ENCODE data around the gene UBR3. TPM values are rescaled to one million over a fixed set of nuclear protein-coding genes. Genes with fewer than 3 reads are reported as not detected.
A peak's percentile ranks its signal among the peaks of the same experiment; 100 is the strongest.

UBR3 gene
- total RNA-seq, 1 experiment from 2014 or later: 21.9 TPM

GRCh38 chr2:169822785-169823392 is 4.4 kb upstream of the UBR3 start:
- no peaks in the 10 kb centered on the region for H3K9me2 ChIP-seq (ENCODE audit: insufficient read depth)
- ChIA-PET CTCF (no interaction called here), POLR2A (ENCODE audit: unreplicated experiment) (no interaction called here)
- intact Hi-C loops (cut with micrococcal nuclease; ENCODE audit: unreplicated experiment): no loop called here
- no peaks in the 10 kb centered on the region for H3F3A ChIP-seq (ENCODE audit: insufficient read depth, low read depth)
- peak overlapping the region; percentile 93 for H3K4me2 ChIP-seq
- H2AFZ ChIP-seq: no peak overlapping the region
- H3K27ac ChIP-seq: no peak overlapping the region
- peaks cover 19% of the 10 kb centered on the region; the same call in 1 of the 2 replicates for H3K4me1 ChIP-seq (replicated peaks; ENCODE audit: insufficient read depth)
- H3K79me2 ChIP-seq (ENCODE audit: low read depth): peaks cover 36% of the 10 kb centered on the region
- no peaks in the 10 kb centered on the region for H3K9me3 ChIP-seq (ENCODE audit: insufficient read depth, low read depth)
- no peaks in the 10 kb centered on the region for H3K27me3 ChIP-seq (ENCODE audit: insufficient read depth, low read depth)
- TF ChIP-seq CTCF (conservative IDR thresholded peaks at IDR 0.05): no peak
- no peak for TF ChIP-seq EZH2 (IDR thresholded peaks at IDR 0.05; ENCODE audit: low read depth)
- no TSS peak for BruUV-seq (replicated peaks)
- H4K20me1 ChIP-seq (ENCODE audit: insufficient read depth): no peaks in the 10 kb centered on the region
- peaks cover 7% of the 10 kb centered on the region for H3K36me3 ChIP-seq (ENCODE audit: low read depth)
- no peak for DNase-seq
- peak overlapping the region; percentile 11; the same call in 1 of the 2 replicates for H3K4me3 ChIP-seq

GRCh38 chr2:169823996-169824372 is 3.3 kb upstream of the UBR3 start:
- TSS peak; percentile 55 for BruUV-seq (replicated peaks)
- peaks cover 46% of the 10 kb centered on the region for H3K79me2 ChIP-seq (ENCODE audit: low read depth)
- CTCF ChIA-PET: no interaction called here
- peaks cover 8% of the 10 kb centered on the region for H4K20me1 ChIP-seq (ENCODE audit: insufficient read depth)
- intact Hi-C loops (cut with micrococcal nuclease; ENCODE audit: unreplicated experiment): loop anchor here (2.0 kb wide), 1 partner anchor 25 kb away; the partner anchor contains the start of gene SSB
- peaks cover 7% of the 10 kb centered on the region; the same call in 1 of the 2 replicates for H3K36me3 ChIP-seq (ENCODE audit: low read depth)
- DNase-seq: no peak
- peak overlapping the region; percentile 86 for H2AFZ ChIP-seq
- no peak overlapping the region for H3K27ac ChIP-seq
- H3F3A ChIP-seq (ENCODE audit: insufficient read depth, low read depth): no peaks in the 10 kb centered on the region
- peak overlapping the region; percentile 93 for H3K4me2 ChIP-seq
- H3K4me3 ChIP-seq: peak overlapping the region; percentile 57
- no peaks in the 10 kb centered on the region for H3K9me2 ChIP-seq (ENCODE audit: insufficient read depth)
- H3K9me3 ChIP-seq (ENCODE audit: insufficient read depth, low read depth): no peaks in the 10 kb centered on the region
- POLR2A ChIA-PET (ENCODE audit: unreplicated experiment): interaction anchor here (0.6 kb wide), 1 partner anchor 97 kb away, joined by 11 read pairs; no protein-coding TSS in a partner anchor
- TF ChIP-seq CTCF (conservative IDR thresholded peaks at IDR 0.05) (no peak), EZH2 (IDR thresholded peaks at IDR 0.05; ENCODE audit: low read depth) (no peak)
- H3K27me3 ChIP-seq (ENCODE audit: insufficient read depth, low read depth): no peaks in the 10 kb centered on the region
- H3K4me1 ChIP-seq (replicated peaks; ENCODE audit: insufficient read depth): peaks cover 24% of the 10 kb centered on the region; the same call in 1 of the 2 replicates

GRCh38 chr2:169824373-169825333 is 2.6 kb upstream of the UBR3 start, which contains the start of gene METTL5:
Gene METTL5, minus strand, starts transcription at chr2:169824905. Its CDS starts 308 bp downstream, at chr2:169824597.
- Histone ChIP-seq H3K4me1 (replicated peaks; ENCODE audit: insufficient read depth) (peaks cover 25% of the 10 kb centered on the region; the same call in 1 of the 2 replicates), H3K4me3 (peak within 1 kb of the TSS; percentile 57), H3F3A (ENCODE audit: insufficient read depth, low read depth) (no peaks in the 10 kb centered on the region), H3K4me2 (peak within 1 kb of the TSS; percentile 93), H3K9me3 (ENCODE audit: insufficient read depth, low read depth) (no peaks in the 10 kb centered on the region), H3K27me3 (ENCODE audit: insufficient read depth, low read depth) (no peaks in the 10 kb centered on the region), H3K27ac (peak within 1 kb of the TSS; percentile 20; the same call in 1 of the 2 replicates), H4K20me1 (ENCODE audit: insufficient read depth) (peaks cover 11% of the 10 kb centered on the region), H3K36me3 (ENCODE audit: low read depth) (peaks cover 7% of the 10 kb centered on the region; the same call in 1 of the 2 replicates), H3K9me2 (ENCODE audit: insufficient read depth) (no peaks in the 10 kb centered on the region), H3K79me2 (ENCODE audit: low read depth) (peaks cover 53% of the 10 kb centered on the region), H2AFZ (peak within 1 kb of the TSS; percentile 86)
- peak; percentile 74; the same call in 1 of the 2 replicates for TF ChIP-seq CTCF (conservative IDR thresholded peaks at IDR 0.05)
- TF ChIP-seq EZH2 (IDR thresholded peaks at IDR 0.05; ENCODE audit: low read depth): no peak
- CTCF ChIA-PET: no interaction called here
- intact Hi-C loops (cut with micrococcal nuclease; ENCODE audit: unreplicated experiment): loop anchor here (2.0 kb wide), 1 partner anchor 26 kb away; the partner anchor contains the start of gene SSB
- BruUV-seq (replicated peaks): no TSS peak
- DNase-seq: peak; percentile 48 to 77
- POLR2A ChIA-PET (ENCODE audit: unreplicated experiment): interaction anchor here (0.6 kb wide), 1 partner anchor 98 kb away, joined by 11 read pairs; no protein-coding TSS in a partner anchor
